Kidney capillary endothelial cell (primary cell): ENCODE data around the gene WBP1.
"Not testable (repeated sequence)": the region's sequence is repeated elsewhere in the genome, so short reads cannot be mapped to it uniquely, and the experiment has no call there.

ENCODE experiments used
- DNase-seq: peaks from one replicate; pipeline ENCODE4 v3.0.0-alpha.2; 2018; ENCODE audit warnings: low spot score

Gene WBP1

GRCh38 chr2:74458132-74458937 is at the start of gene WBP1:
TSS of gene WBP1 (plus strand) at chr2:74458438. CDS start at chr2:74458603, 165 bp downstream.
- peak; percentile 100 for DNase-seq

GRCh38 chr2:74413001-74413698 is 45.1 kb upstream of the WBP1 start:
- no peak for DNase-seq

- no peak for DNase-seq
Observed at GRCh38 chr2:74414441-74414840, 43.8 kb upstream of the WBP1 start.

- peak; percentile 44 for DNase-seq
Observed at GRCh38 chr2:74414881-74415761, 43.1 kb upstream of the WBP1 start.

- DNase-seq, result no peak
Observed at GRCh38 chr2:74415762-74416395, 42.4 kb upstream of the WBP1 start.

GRCh38 chr2:74416778-74417177 is 41.5 kb upstream of the WBP1 start:
- DNase-seq, result no peak

GRCh38 chr2:74417197-74417596 is 41.0 kb upstream of the WBP1 start:
- DNase-seq, result no peak

- no peak for DNase-seq
Observed at GRCh38 chr2:74417763-74418162, 40.5 kb upstream of the WBP1 start.

- no peak for DNase-seq
Observed at GRCh38 chr2:74418312-74418711, 39.9 kb upstream of the WBP1 start.

- no peak for DNase-seq
Observed at GRCh38 chr2:74419345-74419744, 38.9 kb upstream of the WBP1 start.

- no peak for DNase-seq
Observed at GRCh38 chr2:74420006-74420405, 38.2 kb upstream of the WBP1 start.

- DNase-seq, result not testable (repeated sequence)
Observed at GRCh38 chr2:74420443-74421103, 37.7 kb upstream of the WBP1 start.

GRCh38 chr2:74421221-74421870 is 36.9 kb upstream of the WBP1 start, which contains the start of the genes C2orf81 and WDR54:
TSS of gene C2orf81 (minus strand) at chr2:74421619. CDS start at chr2:74421560, 59 bp downstream.
TSS of gene WDR54 (plus strand) at chr2:74421730. CDS start at chr2:74422154, 424 bp downstream.
- peak; percentile 89 for DNase-seq

GRCh38 chr2:74423231-74424095 is 34.8 kb upstream of the WBP1 start:
- no peak for DNase-seq

GRCh38 chr2:74424139-74424992 is 33.9 kb upstream of the WBP1 start:
- DNase-seq, result no peak

- no peak for DNase-seq
Observed at GRCh38 chr2:74424995-74425406, 33.2 kb upstream of the WBP1 start.

GRCh38 chr2:74425523-74425922 is 32.7 kb upstream of the WBP1 start:
- DNase-seq, result no peak

- no peak for DNase-seq
Observed at GRCh38 chr2:74426181-74426758, 32.0 kb upstream of the WBP1 start.
